SH-SY5Y (cell line): ENCODE measurements around the gene PTCH1.

Experiments
- GATA2 ChIP-seq: IDR thresholded peaks from 2 replicates; pipeline ENCODE4 v1.6.1; 2011; ENCODE audit warnings: mild to moderate bottlenecking, low read depth, low read length
- GATA3 ChIP-seq: IDR thresholded peaks from 2 replicates; pipeline ENCODE4 v1.6.1; 2011; ENCODE audit warnings: low read depth, mild to moderate bottlenecking, low read length, moderate library complexity

- TF ChIP-seq GATA3 (no peak), GATA2 (no peak)
These were observed 106.9 kb downstream of the PTCH1 start for GRCh38 chr9:95409650-95410426.
